Panc1 (cell line): Measurements from ENCODE around the gene MARCHF3. TPM values are rescaled to one million over a fixed set of nuclear protein-coding genes. Genes with fewer than 3 reads are reported as not detected.

Experiments
- ATAC-seq: fragments of 200-7000 bp; cut with Tn5 transposase; 2 replicates; pipeline ENCODE4 v1.9.1; 2020; ENCODE audit warnings: mild to moderate bottlenecking, moderate library complexity
- BruUV-seq: library from RNA; stranded (reverse); fragments of 400-500 nt; replicated peaks from 2 replicates; lab custom pipeline; 2021; lab: Mats Ljungman, UMichigan
- CTCF ChIA-PET: fragments of 300-600 bp; sonication (Branson Sonifier 250); formaldehyde crosslinking; loops from one replicate; lab custom pipeline; 2022; ENCODE audit warnings: antibody characterized with exemption; lab: Charles Lee
- POLR2A ChIA-PET: fragments of 300-600 bp; sonication (Branson Sonifier 250); formaldehyde crosslinking; loops from one replicate; lab custom pipeline; 2022; ENCODE audit warnings: antibody characterized with exemption; lab: Charles Lee
- DNase-seq: peaks from one replicate; pipeline ENCODE4 v3.0.0-alpha.2; 2010; ENCODE audit warnings: low read depth, low spot score
- H3K27ac ChIP-seq: 2 replicates; pipeline ENCODE4 v1.5.1; 2011; ENCODE audit warnings: mild to moderate bottlenecking, low read length, inconsistent platforms
- H3K27me3 ChIP-seq: fragments of 200-500 bp; sonication (Bioruptor generic); 2 replicates; pipeline ENCODE4 v1.6.0; 2014; ENCODE audit warnings: low read length, inconsistent platforms; ENCODE audit not compliant: control insufficient read depth, insufficient read depth
- H3K36me3 ChIP-seq: fragments of 200-500 bp; sonication (Bioruptor generic); 2 replicates; pipeline ENCODE4 v1.5.1; 2014; ENCODE audit warnings: inconsistent platforms, mild to moderate bottlenecking, low read length, moderate library complexity; ENCODE audit not compliant: control insufficient read depth, insufficient read depth
- H3K4me1 ChIP-seq: 2 replicates; pipeline ENCODE4 v1.5.1; 2011; ENCODE audit warnings: inconsistent platforms, mild to moderate bottlenecking, low read length, moderate library complexity; ENCODE audit not compliant: control insufficient read depth, insufficient read depth
- H3K4me3 ChIP-seq, 2 experiments: 2 replicates each; pipeline ENCODE4 v1.5.1; 2011 to 2012; ENCODE audit warnings: low read depth in 2 of 2, low read length in 2 of 2, mild to moderate bottlenecking in 2 of 2, inconsistent platforms in 1 of 2, moderate library complexity in 1 of 2
- H3K9me3 ChIP-seq: fragments of 200-500 bp; sonication (Bioruptor generic); 2 replicates; pipeline ENCODE4 v1.5.1; 2014; ENCODE audit warnings: low read depth, mild to moderate bottlenecking, inconsistent platforms, low read length, moderate library complexity; ENCODE audit not compliant: control insufficient read depth, insufficient read depth
- CTCF ChIP-seq: fragments of 450-650 bp; IDR thresholded peaks from 2 replicates; pipeline ENCODE4 v1.5.1; 2017; ENCODE audit warnings: mild to moderate bottlenecking
- POLR2AphosphoS5 ChIP-seq: IDR thresholded peaks from 2 replicates; pipeline ENCODE4 v1.6.1; 2012; ENCODE audit warnings: mild to moderate bottlenecking, low read depth, low read length, moderate library complexity
- REST ChIP-seq, 2 experiments: IDR thresholded peaks; 2 replicates each; pipeline ENCODE4 v1.6.1; 2011 to 2012; ENCODE audit warnings: low read depth in 2 of 2, control low read depth in 1 of 2, low read length in 1 of 2, mild to moderate bottlenecking in 1 of 2, moderate library complexity in 1 of 2; ENCODE audit not compliant: insufficient read depth in 1 of 2
- SIN3A ChIP-seq: IDR thresholded peaks from 2 replicates; pipeline ENCODE4 v1.6.1; 2012; ENCODE audit warnings: low read depth, mild to moderate bottlenecking, low read length, moderate library complexity, borderline replicate concordance; ENCODE audit not compliant: insufficient read depth
- TCF7L2 ChIP-seq: IDR thresholded peaks from 2 replicates; pipeline ENCODE4 v1.6.1; 2011; ENCODE audit warnings: mild to moderate bottlenecking, low read depth, low read length, inconsistent platforms
- in situ Hi-C: cut with HindIII; loops from 2 replicates; pipeline ENCODE4 v1.10.0; 2016; ENCODE audit warnings: low sequenced_read_pairs, low pct_unique_long_range_greater_than_20kb
- intact Hi-C: fragments of 100-400 bp; cut with micrococcal nuclease; formaldehyde crosslinking; loops from one replicate; pipeline ENCODE4 v1.10.0; 2022; ENCODE audit not compliant: unreplicated experiment
- total RNA-seq: library from RNA; stranded (reverse); gene quantifications from one replicate; pipeline ENCODE4 v1.2.1, GENCODE V29; 2021; ENCODE audit not compliant: unreplicated experiment

MARCHF3 gene
- total RNA-seq, 1 experiment from 2014 or later: 3.0 TPM

- H3K4me3 ChIP-seq: no peak overlapping the region
- DNase-seq (no peak), ATAC-seq (no peak)
- intact Hi-C loops (no loop called here), in situ Hi-C loops (no loop called here)
- POLR2A ChIA-PET: no interaction called here
- CTCF ChIA-PET: no interaction called here
- TF ChIP-seq POLR2AphosphoS5: no peak
- no peak for TF ChIP-seq SIN3A
- no peak for TF ChIP-seq TCF7L2
- TF ChIP-seq CTCF: no peak
- TF ChIP-seq REST (IDR thresholded peaks at IDR 0.05; ENCODE audit: insufficient read depth in 1 of 2, low read depth in 2 of 2, low read length in 1 of 2): no peak
- no TSS peak for BruUV-seq
- no peaks in the 10 kb centered on the region for H3K36me3 ChIP-seq
- no peak overlapping the region for H3K27ac ChIP-seq
- H3K4me1 ChIP-seq: no peaks in the 10 kb centered on the region
- no peaks in the 10 kb centered on the region for H3K27me3 ChIP-seq
- H3K9me3 ChIP-seq: no peaks in the 10 kb centered on the region
Observed at GRCh38 chr5:126987271-126987899, 43.0 kb downstream of the MARCHF3 start.

GRCh38 chr5:126984632-126985031 lies 45.7 kb downstream of the MARCHF3 start:
- H3K4me1 ChIP-seq: no peaks in the 10 kb centered on the region
- no peak for TF ChIP-seq POLR2AphosphoS5
- no peak for TF ChIP-seq CTCF
- TF ChIP-seq SIN3A: no peak
- TF ChIP-seq REST (IDR thresholded peaks at IDR 0.05; ENCODE audit: insufficient read depth in 1 of 2, low read depth in 2 of 2, low read length in 1 of 2): no peak
- TF ChIP-seq TCF7L2: no peak
- no peaks in the 10 kb centered on the region for H3K27me3 ChIP-seq
- DNase-seq: no peak
- ChIA-PET POLR2A (no interaction called here), CTCF (no interaction called here)
- in situ Hi-C loops: no loop called here
- no peak overlapping the region for H3K27ac ChIP-seq
- no TSS peak for BruUV-seq
- H3K36me3 ChIP-seq: no peaks in the 10 kb centered on the region
- no peak overlapping the region for H3K4me3 ChIP-seq
- H3K9me3 ChIP-seq: no peaks in the 10 kb centered on the region
- ATAC-seq: no peak
- intact Hi-C loops: no loop called here
